ENCODE results near the gene ABTB1. TPM values are rescaled to one million over a fixed set of nuclear protein-coding genes. Genes with fewer than 3 reads are reported as not detected.

ABTB1 gene
- total RNA-seq, 1 donor from 2014 or later = 11.8 TPM

- H3K4me2 ChIP-seq (ENCODE audit: low read length) = peak overlapping the region; percentile 91
- no peaks in the 10 kb centered on the region for H3K9me3 ChIP-seq (ENCODE audit: insufficient read depth, low read depth, low read length)
- H3K4me1 Mint-ChIP-seq (ENCODE audit: low read depth, unreplicated experiment) = peaks cover 5% of the 10 kb centered on the region
- peaks cover 6% of the 10 kb centered on the region for H3K36me3 Mint-ChIP-seq (ENCODE audit: low read depth, unreplicated experiment)
- FAIRE-seq = no peak
- H3K27me3 ChIP-seq (ENCODE audit: insufficient read depth, low read length) = peaks cover 34% of the 10 kb centered on the region
- no peak for DNase-seq (ENCODE audit: low read depth)
- no peaks in the 10 kb centered on the region for H3K36me3 ChIP-seq (ENCODE audit: insufficient read depth, low read length)
- peak overlapping the region; percentile 48 for H3K9ac ChIP-seq (ENCODE audit: low read length)
- H3K27ac Mint-ChIP-seq (ENCODE audit: unreplicated experiment) = peak overlapping the region; percentile 10
- H3K4me1 ChIP-seq (ENCODE audit: insufficient read depth, low read length) = peaks cover 9% of the 10 kb centered on the region
- peak overlapping the region; percentile 62 for H3K4me3 ChIP-seq (ENCODE audit: insufficient read depth, low read depth, low read length)
- H4K20me1 ChIP-seq (ENCODE audit: insufficient read depth, low read length) = no peaks in the 10 kb centered on the region
- no peaks in the 10 kb centered on the region for H3K79me2 ChIP-seq (ENCODE audit: insufficient read depth, low read length)
- peak overlapping the region; percentile 83 for H3K4me3 Mint-ChIP-seq (ENCODE audit: unreplicated experiment)
- H3K27me3 Mint-ChIP-seq (ENCODE audit: low read depth, unreplicated experiment) = peaks cover 48% of the 10 kb centered on the region
- TF ChIP-seq EZH2 (IDR thresholded peaks at IDR 0.05; ENCODE audit: insufficient read depth, low read length) (peak; percentile 42), CTCF (IDR thresholded peaks at IDR 0.05; ENCODE audit: insufficient read depth, low read depth, low read length) (no peak)
- peaks cover 2% of the 10 kb centered on the region for H3K9me3 Mint-ChIP-seq (ENCODE audit: unreplicated experiment)
- H3K27ac ChIP-seq (ENCODE audit: low read depth, low read length) = no peak overlapping the region
- H2AFZ ChIP-seq (ENCODE audit: low read depth, low read length) = peak overlapping the region; percentile 73
These were observed 43.0 kb upstream of the ABTB1 start for GRCh38 chr3:127629467-127630403.

GRCh38 chr3:127630811-127631714 lies 41.7 kb upstream of the ABTB1 start:
- no peak overlapping the region for H3K4me3 Mint-ChIP-seq (ENCODE audit: unreplicated experiment)
- Histone ChIP-seq H3K4me2 (ENCODE audit: low read length) (no peak overlapping the region), H4K20me1 (ENCODE audit: insufficient read depth, low read length) (no peaks in the 10 kb centered on the region), H3K4me3 (ENCODE audit: insufficient read depth, low read depth, low read length) (no peak overlapping the region), H3K27me3 (ENCODE audit: insufficient read depth, low read length) (peaks cover 34% of the 10 kb centered on the region), H3K9me3 (ENCODE audit: insufficient read depth, low read depth, low read length) (no peaks in the 10 kb centered on the region), H3K79me2 (ENCODE audit: insufficient read depth, low read length) (no peaks in the 10 kb centered on the region), H2AFZ (ENCODE audit: low read depth, low read length) (no peak overlapping the region), H3K9ac (ENCODE audit: low read length) (no peak overlapping the region), H3K36me3 (ENCODE audit: insufficient read depth, low read length) (no peaks in the 10 kb centered on the region), H3K4me1 (ENCODE audit: insufficient read depth, low read length) (peaks cover 9% of the 10 kb centered on the region), H3K27ac (ENCODE audit: low read depth, low read length) (no peak overlapping the region)
- FAIRE-seq (no peak), DNase-seq (ENCODE audit: low read depth) (no peak)
- H3K36me3 Mint-ChIP-seq (ENCODE audit: low read depth, unreplicated experiment) = peaks cover 6% of the 10 kb centered on the region
- H3K27me3 Mint-ChIP-seq (ENCODE audit: low read depth, unreplicated experiment) = peaks cover 43% of the 10 kb centered on the region
- no peak overlapping the region for H3K27ac Mint-ChIP-seq (ENCODE audit: unreplicated experiment)
- peaks cover 2% of the 10 kb centered on the region for H3K9me3 Mint-ChIP-seq (ENCODE audit: unreplicated experiment)
- no peak for TF ChIP-seq EZH2 (IDR thresholded peaks at IDR 0.05; ENCODE audit: insufficient read depth, low read length)
- peaks cover 8% of the 10 kb centered on the region for H3K4me1 Mint-ChIP-seq (ENCODE audit: low read depth, unreplicated experiment)
